GM23338 (cell line): ENCODE data around the gene SHKBP1. TPM values are rescaled to one million over a fixed set of nuclear protein-coding genes. Genes with fewer than 3 reads are reported as not detected.

Experiments used
- ATAC-seq: fragments of 200-7000 bp; cut with Tn5 transposase; 3 replicates; pipeline ENCODE4 v1.9.1; 2020
- DNase-seq: peaks from one replicate; pipeline ENCODE4 v3.0.0-alpha.2; 2015; ENCODE audit warnings: low spot score
- H2AFZ ChIP-seq: fragments of 200-600 bp; sonication (generic); 2 replicates; pipeline ENCODE4 v1.8.0; 2016; ENCODE audit warnings: antibody characterized with exemption, mild to moderate bottlenecking, moderate library complexity
- H3F3A ChIP-seq: fragments of 200-600 bp; sonication (generic); replicated peaks from 2 replicates; pipeline ENCODE4 v1.8.0; 2017; ENCODE audit warnings: antibody characterized with exemption, mixed run types, low read depth
- H3K27ac ChIP-seq: fragments of 200-600 bp; sonication (generic); 2 replicates; pipeline ENCODE4 v1.6.1; 2016; ENCODE audit warnings: low read depth
- H3K27me3 ChIP-seq: fragments of 200-600 bp; sonication (generic); 2 replicates; pipeline ENCODE4 v1.8.0; 2016; ENCODE audit warnings: mild to moderate bottlenecking, mixed run types, moderate library complexity; ENCODE audit not compliant: insufficient read depth
- H3K36me3 ChIP-seq: fragments of 200-600 bp; sonication (generic); 2 replicates; pipeline ENCODE4 v1.8.0; 2016; ENCODE audit warnings: mild to moderate bottlenecking; ENCODE audit not compliant: insufficient read depth
- H3K4me1 ChIP-seq: fragments of 200-600 bp; sonication (generic); 2 replicates; pipeline ENCODE4 v1.8.0; 2016; ENCODE audit warnings: mild to moderate bottlenecking, moderate library complexity; ENCODE audit not compliant: insufficient read depth
- H3K4me2 ChIP-seq: fragments of 200-600 bp; sonication (generic); 2 replicates; pipeline ENCODE4 v1.7.1; 2017; ENCODE audit warnings: mixed run types
- H3K4me3 ChIP-seq: fragments of 200-600 bp; sonication (generic); 2 replicates; pipeline ENCODE4 v1.6.1; 2016; ENCODE audit warnings: mixed run types
- H3K79me2 ChIP-seq: fragments of 200-600 bp; sonication (generic); replicated peaks from 2 replicates; pipeline ENCODE4 v1.8.0; 2017; ENCODE audit warnings: mild to moderate bottlenecking; ENCODE audit not compliant: insufficient read depth
- H3K9me2 ChIP-seq: fragments of 200-600 bp; sonication (generic); 2 replicates; pipeline ENCODE4 v1.8.0; 2017; ENCODE audit not compliant: insufficient read depth
- H4K20me1 ChIP-seq: fragments of 200-600 bp; sonication (generic); replicated peaks from 2 replicates; pipeline ENCODE4 v1.8.0; 2017; ENCODE audit warnings: mild to moderate bottlenecking; ENCODE audit not compliant: insufficient read depth
- H3K27ac Mint-ChIP-seq: 2 replicates; pipeline ENCODE4 v1.8.0; 2020; ENCODE audit warnings: inconsistent platforms, mild to moderate bottlenecking, moderate library complexity, mixed read lengths
- H3K27me3 Mint-ChIP-seq: 3 replicates; pipeline ENCODE4 v1.8.0; 2022; ENCODE audit warnings: low read depth, mild to moderate bottlenecking, moderate library complexity, mixed read lengths, inconsistent platforms; ENCODE audit not compliant: insufficient read depth, poor library complexity
- H3K36me3 Mint-ChIP-seq: 3 replicates; pipeline ENCODE4 v1.8.0; 2021; ENCODE audit warnings: low read depth, mild to moderate bottlenecking, inconsistent platforms, moderate library complexity, mixed read lengths
- H3K4me1 Mint-ChIP-seq: 3 replicates; pipeline ENCODE4 v1.8.0; 2020; ENCODE audit warnings: mild to moderate bottlenecking, inconsistent platforms, mixed read lengths
- H3K4me3 Mint-ChIP-seq: 3 replicates; pipeline ENCODE4 v1.8.0; 2021; ENCODE audit warnings: moderate library complexity, mild to moderate bottlenecking, inconsistent platforms, mixed read lengths
- H3K9me3 Mint-ChIP-seq: 3 replicates; pipeline ENCODE4 v1.8.0; 2020; ENCODE audit warnings: moderate library complexity, mild to moderate bottlenecking, inconsistent platforms, mixed read lengths
- CTCF ChIP-seq, 2 experiments: fragments of 200-600 bp in 1 of 2; sonication (generic) in 1 of 2; conservative IDR thresholded peaks; 2 replicates each; pipeline versions ENCODE4 v1.5.1 to v1.6.1; 2016 to 2017; ENCODE audit warnings: antibody characterized with exemption in 2 of 2, low read depth in 2 of 2, mild to moderate bottlenecking in 2 of 2, moderate library complexity in 1 of 2
- POLR2AphosphoS5 ChIP-seq: IDR thresholded peaks from 2 replicates; pipeline ENCODE4 v1.6.1; 2016; ENCODE audit warnings: antibody characterized with exemption, low read depth
- ZNF114 ChIP-seq: fragments of 250-450 bp; sonication (Bioruptor Pico); IDR thresholded peaks from 2 replicates; pipeline ENCODE4 v1.5.0; 2020; ENCODE audit warnings: mild to moderate bottlenecking, moderate library complexity
- ZNF462 ChIP-seq: fragments of 250-450 bp; sonication (Bioruptor Pico); IDR thresholded peaks from 2 replicates; pipeline ENCODE4 v1.5.0; 2020; ENCODE audit warnings: mild to moderate bottlenecking, moderate library complexity
- polyA plus RNA-seq: library from polyadenylated mRNA; unstranded; fragments of >200 nt; fragmentation: Nextera tagmentation; extraction: Ambion mirVana; gene quantifications from 2 replicates; pipeline ENCODE4 v1.2.1, GENCODE V29; 2016
- total RNA-seq: library from RNA; depleted of rRNA; stranded (reverse); fragments of >200 nt; shearing (Covaris generic); gene quantifications from 2 replicates; pipeline ENCODE4 v1.2.3, GENCODE V29; 2014

Gene SHKBP1
- total and polyA plus RNA-seq, 2 experiments from 2014 or later: 63.2 to 69.8 TPM

- no peaks in the 10 kb centered on the region for H3F3A ChIP-seq
- peaks cover 19% of the 10 kb centered on the region; the same call in 2 of the 3 replicates for H3K4me1 Mint-ChIP-seq
- H3K4me3 ChIP-seq: no peak overlapping the region
- no peaks in the 10 kb centered on the region; the same call in 1 of the 2 replicates for H3K4me1 ChIP-seq
- H3K27ac ChIP-seq: no peak overlapping the region
- H3K36me3 ChIP-seq: no peaks in the 10 kb centered on the region
- H3K27ac Mint-ChIP-seq: no peak overlapping the region
- peaks cover 9% of the 10 kb centered on the region for H3K9me2 ChIP-seq
- H3K4me3 Mint-ChIP-seq: no peak overlapping the region
- ATAC-seq (no peak), DNase-seq (no peak)
- H3K4me2 ChIP-seq: no peak overlapping the region
- peaks cover 39% of the 10 kb centered on the region for H3K27me3 Mint-ChIP-seq
- H3K27me3 ChIP-seq: peaks cover 34% of the 10 kb centered on the region
- H3K36me3 Mint-ChIP-seq: no peaks in the 10 kb centered on the region
- H4K20me1 ChIP-seq: 0 out of 2 replicates have a peak, but pooled peaks cover 4% of the 10 kb centered on the region
- H2AFZ ChIP-seq: no peak overlapping the region
- H3K9me3 Mint-ChIP-seq: no peaks in the 10 kb centered on the region
- no peak for TF ChIP-seq ZNF114 (CRISPR knock-in tag)
- no peak for TF ChIP-seq POLR2AphosphoS5
- TF ChIP-seq CTCF (conservative IDR thresholded peaks at IDR 0.05; ENCODE audit: low read depth in 2 of 2): no peak
- no peak for TF ChIP-seq ZNF462 (CRISPR knock-in tag)
- H3K79me2 ChIP-seq: no peaks in the 10 kb centered on the region
Observed at GRCh38 chr19:40571831-40572495, 4.7 kb upstream of the SHKBP1 start.
